Mesothelial cell of epicardium (in vitro differentiated cells): ENCODE results near the gene USP30. TPM values are rescaled to one million over a fixed set of nuclear protein-coding genes. Genes with fewer than 3 reads are reported as not detected.

Source experiments
- DNase-seq, 2 experiments: peaks; one replicate each; pipeline ENCODE4 v3.0.0; 2021; ENCODE audit warnings: low spot score in 2 of 2; ENCODE audit not compliant: unreplicated experiment in 2 of 2
- H3K27ac Mint-ChIP-seq: 2 replicates; pipeline ENCODE4 v1.8.0; 2021; ENCODE audit warnings: mixed read lengths
- H3K27me3 Mint-ChIP-seq: 2 replicates; pipeline ENCODE4 v1.8.0; 2021; ENCODE audit warnings: low read depth, mixed read lengths
- H3K36me3 Mint-ChIP-seq: 2 replicates; pipeline ENCODE4 v1.8.0; 2021; ENCODE audit warnings: mixed read lengths
- H3K4me1 Mint-ChIP-seq: 2 replicates; pipeline ENCODE4 v1.8.0; 2021; ENCODE audit warnings: mixed read lengths
- H3K4me3 Mint-ChIP-seq: 2 replicates; pipeline ENCODE4 v1.8.0; 2021; ENCODE audit warnings: mild to moderate bottlenecking, moderate library complexity, mixed read lengths
- H3K9me3 Mint-ChIP-seq: 2 replicates; pipeline ENCODE4 v1.8.0; 2021; ENCODE audit warnings: mixed read lengths
- CTCF ChIP-seq: fragments of 200-600 bp; sonication (generic); IDR thresholded peaks from one replicate; pipeline ENCODE4 v1.5.0; 2021; ENCODE audit warnings: antibody characterized with exemption; ENCODE audit not compliant: unreplicated experiment
- total RNA-seq: library from RNA; stranded (reverse); gene quantifications from 3 replicates; pipeline ENCODE4 v1.2.1, GENCODE V29; 2021

USP30 gene
- total RNA-seq, 1 donor from 2014 or later, result 27.3 TPM

- Mint-ChIP-seq H3K27me3 (no peaks in the 10 kb centered on the region), H3K4me3 (no peak overlapping the region), H3K4me1 (no peaks in the 10 kb centered on the region), H3K9me3 (peaks cover under 1% of the 10 kb centered on the region), H3K36me3 (peaks cover 39% of the 10 kb centered on the region), H3K27ac (peak overlapping the region; percentile 52)
- no peak for TF ChIP-seq CTCF
- DNase-seq, result no peak
These were observed 17.2 kb downstream of the USP30 start for GRCh38 chr12:109069307-109070271.

GRCh38 chr12:109074866-109075265 is 22.5 kb downstream of the USP30 start:
- TF ChIP-seq CTCF, result no peak
- peaks cover 25% of the 10 kb centered on the region for H3K9me3 Mint-ChIP-seq
- H3K36me3 Mint-ChIP-seq, result peaks cover 64% of the 10 kb centered on the region
- no peaks in the 10 kb centered on the region for H3K27me3 Mint-ChIP-seq
- H3K4me1 Mint-ChIP-seq, result no peaks in the 10 kb centered on the region
- no peak overlapping the region for H3K4me3 Mint-ChIP-seq
- no peak for DNase-seq
- H3K27ac Mint-ChIP-seq, result no peak overlapping the region

GRCh38 chr12:109082751-109083150 is 30.4 kb downstream of the USP30 start:
- no peak for DNase-seq
- H3K36me3 Mint-ChIP-seq, result peaks cover 39% of the 10 kb centered on the region
- H3K27ac Mint-ChIP-seq, result no peak overlapping the region
- H3K9me3 Mint-ChIP-seq, result peaks cover 5% of the 10 kb centered on the region
- no peak overlapping the region for H3K4me3 Mint-ChIP-seq
- no peaks in the 10 kb centered on the region for H3K4me1 Mint-ChIP-seq
- H3K27me3 Mint-ChIP-seq, result no peaks in the 10 kb centered on the region
- TF ChIP-seq CTCF, result no peak

GRCh38 chr12:109084425-109084824 is 32.0 kb downstream of the USP30 start:
- Mint-ChIP-seq H3K4me1 (no peaks in the 10 kb centered on the region), H3K27ac (no peak overlapping the region), H3K9me3 (no peaks in the 10 kb centered on the region), H3K27me3 (no peaks in the 10 kb centered on the region), H3K4me3 (no peak overlapping the region), H3K36me3 (peaks cover 29% of the 10 kb centered on the region)
- no peak for DNase-seq
- TF ChIP-seq CTCF, result no peak

GRCh38 chr12:109085590-109085989 is 33.2 kb downstream of the USP30 start:
- Mint-ChIP-seq H3K27me3 (no peaks in the 10 kb centered on the region), H3K9me3 (no peaks in the 10 kb centered on the region), H3K4me1 (peaks cover under 1% of the 10 kb centered on the region), H3K36me3 (peaks cover 20% of the 10 kb centered on the region), H3K4me3 (no peak overlapping the region), H3K27ac (no peak overlapping the region)
- DNase-seq, result no peak
- no peak for TF ChIP-seq CTCF
